ENCODE measurements around the gene TMEM203.
"Not testable (repeated sequence)": the region's sequence is repeated elsewhere in the genome, so short reads cannot be mapped to it uniquely, and the experiment has no call there.

The TMEM203 gene

DNA sequence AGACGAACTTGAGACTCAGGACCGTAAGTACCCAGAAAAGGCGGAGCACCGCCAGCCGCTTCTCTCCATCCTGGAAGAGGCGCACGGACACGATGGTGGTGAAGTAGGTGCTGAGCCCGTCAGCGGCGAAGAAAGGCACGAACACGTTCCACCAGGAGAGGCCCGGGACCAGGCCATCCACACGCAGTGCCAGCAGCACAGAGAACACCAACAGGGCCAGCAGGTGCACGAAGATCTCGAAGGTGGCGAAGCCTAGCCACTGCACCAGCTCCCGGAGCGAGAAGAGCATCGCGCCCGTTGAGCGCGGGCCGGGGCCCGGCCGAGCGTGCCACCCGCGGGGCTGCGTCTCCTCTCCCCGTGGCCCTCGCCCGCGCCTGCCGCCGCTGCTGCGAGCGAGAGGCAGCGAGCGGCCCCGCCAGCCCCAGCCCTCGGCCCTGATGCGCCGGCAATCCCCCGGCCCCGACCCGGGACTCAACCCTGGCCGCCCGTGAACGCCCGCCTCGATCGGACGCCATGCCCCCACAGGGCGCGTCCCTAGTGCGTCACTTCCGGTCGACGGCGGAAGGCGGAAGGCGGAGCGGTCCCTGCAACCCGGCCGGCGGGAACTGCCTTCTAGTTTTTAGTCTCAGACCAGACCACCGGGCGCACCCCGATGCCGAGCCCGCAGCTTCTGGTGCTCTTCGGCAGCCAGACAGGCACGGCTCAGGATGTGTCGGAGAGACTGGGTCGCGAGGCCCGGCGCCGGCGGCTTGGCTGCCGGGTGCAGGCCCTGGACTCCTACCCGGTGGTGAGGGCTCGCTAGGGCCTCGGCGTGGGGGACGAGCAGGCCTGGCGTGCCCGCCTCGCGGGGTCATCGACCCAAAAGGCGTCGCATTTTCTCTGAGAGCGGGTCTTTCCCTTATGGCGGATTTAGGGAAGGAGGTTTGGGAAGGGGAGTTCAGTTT is at the start of gene TMEM203, which contains the start of gene NDOR1:
TSS of gene TMEM203 (minus strand) at position 523 of the 944 bp plus-strand sequence. CDS start at position 289, 234 bp downstream.
TSS of gene NDOR1 (plus strand) at position 575 of the 944 bp plus-strand sequence. CDS start at position 653, 78 bp downstream.
- DNase-seq (ENCODE audit: low spot score) = peak; percentile 95

DNA sequence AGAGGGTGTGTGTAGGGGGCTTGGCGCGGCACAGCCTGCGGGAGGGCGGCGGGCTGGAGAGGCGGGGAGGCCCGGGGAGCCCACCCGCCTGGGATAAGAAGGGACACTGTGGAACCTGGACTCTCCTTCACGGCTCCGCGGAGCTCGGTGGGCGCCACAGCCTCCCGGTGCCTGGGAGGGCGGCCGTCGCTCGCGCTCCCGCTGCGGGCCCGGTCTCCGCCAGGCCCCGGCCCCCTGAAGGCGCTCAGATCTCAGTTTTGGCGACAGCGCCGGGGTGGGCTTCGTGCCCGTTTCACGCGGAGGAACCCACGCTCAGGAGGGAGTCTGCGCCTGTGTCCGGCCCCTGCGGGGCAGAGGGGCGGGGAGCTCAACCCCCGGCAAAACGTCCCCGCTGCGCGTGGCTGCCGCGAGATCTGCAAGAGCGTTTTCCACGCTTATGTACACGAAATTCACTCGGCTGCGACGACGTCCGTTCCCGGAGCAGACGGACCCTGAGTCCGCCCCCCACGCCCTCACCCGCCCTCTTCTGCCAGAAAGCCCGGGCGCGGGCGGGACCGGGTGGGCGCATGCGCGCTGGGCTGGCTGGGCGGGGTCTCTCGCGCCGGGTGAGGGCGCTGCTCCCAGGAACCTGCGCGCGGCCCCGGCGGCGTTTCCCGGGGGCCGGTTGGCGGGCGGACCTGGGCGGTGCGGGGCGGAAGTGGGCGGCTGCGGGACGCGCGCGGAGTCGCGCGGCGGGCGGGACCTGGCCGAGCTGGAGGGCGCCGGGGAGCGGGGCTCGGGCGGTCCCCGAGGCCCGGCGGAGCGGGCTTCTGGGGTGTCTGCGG is 49.4 kb upstream of the TMEM203 start, which contains the start of gene NELFB:
TSS of gene NELFB (plus strand) at position 704 of the 824 bp plus-strand sequence.
- DNase-seq (ENCODE audit: low spot score) = peak; percentile 100

GRCh38 chr9:137253717-137254623 is 48.5 kb upstream of the TMEM203 start:
- DNase-seq (ENCODE audit: low spot score) = no peak

DNA sequence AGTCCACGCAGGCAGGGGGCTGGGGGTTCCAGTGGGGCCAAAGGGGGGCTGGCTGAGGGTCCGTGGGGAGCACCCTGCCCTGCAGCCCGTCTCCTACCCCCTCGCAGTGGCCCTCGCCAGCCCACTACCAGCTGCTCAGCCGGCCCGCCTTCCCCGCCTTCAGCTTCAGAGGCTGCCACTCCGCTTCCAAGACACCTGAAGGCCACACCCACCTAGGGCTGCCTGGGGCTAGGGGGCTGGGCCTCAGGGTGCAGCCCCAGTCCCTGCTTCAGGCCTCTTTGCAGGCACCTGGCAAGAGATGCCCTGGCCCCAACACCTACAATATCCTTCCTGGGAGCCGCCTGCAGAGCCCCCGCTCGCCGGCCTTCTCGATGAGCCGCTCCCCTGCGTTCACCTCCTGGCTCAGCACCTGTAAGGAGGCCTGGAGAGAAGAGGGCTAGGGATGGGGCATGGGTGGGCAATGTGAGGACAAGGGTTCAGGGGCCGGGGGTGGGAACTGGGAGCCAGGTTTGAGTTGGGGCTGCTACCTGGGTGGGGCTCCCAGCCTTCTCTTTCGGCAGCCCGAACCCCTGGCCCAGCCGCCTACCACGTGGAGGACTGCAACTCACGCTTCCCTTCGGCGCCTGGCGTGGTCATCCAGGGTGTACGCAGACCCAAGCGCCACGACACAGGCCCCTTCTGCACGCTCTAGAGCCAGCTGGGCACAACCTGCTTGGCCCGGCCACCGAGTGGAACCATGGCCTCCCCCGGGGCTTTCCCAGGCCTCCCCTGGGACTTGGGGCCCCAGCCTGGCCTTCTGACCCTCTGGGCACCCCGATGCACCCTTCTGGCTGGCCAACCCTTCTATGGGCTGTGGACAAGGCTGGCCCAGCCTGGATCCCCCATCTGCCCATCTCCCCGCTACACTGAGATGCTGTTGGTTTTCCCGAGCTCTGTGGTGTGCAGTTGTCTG is 47.4 kb upstream of the TMEM203 start:
- no peak for DNase-seq (ENCODE audit: low spot score)

- no peak for DNase-seq (ENCODE audit: low spot score)
Measured at GRCh38 chr9:137251490-137252268, 46.2 kb upstream of the TMEM203 start.

DNA sequence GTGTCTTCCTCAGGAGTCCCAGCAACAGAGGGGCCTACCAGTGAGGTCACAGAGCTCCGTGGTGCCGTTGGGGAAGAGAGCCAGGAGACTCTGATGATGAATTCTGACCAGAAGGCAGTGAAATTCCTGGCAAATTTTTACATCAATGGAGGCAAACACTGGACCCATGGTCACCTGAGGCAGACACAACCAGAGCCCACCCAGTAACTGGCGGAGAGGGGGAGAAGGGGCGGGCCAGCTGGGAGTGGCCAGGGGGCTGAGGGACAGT is 45.7 kb upstream of the TMEM203 start, which contains the start of gene STPG3:
TSS of gene STPG3 (plus strand) at position 93 of the 268 bp plus-strand sequence. CDS start at position 94, 1 bp downstream.
- no peak for DNase-seq (ENCODE audit: low spot score)

GRCh38 chr9:137250329-137251193 is 45.1 kb upstream of the TMEM203 start:
- no peak for DNase-seq (ENCODE audit: low spot score)

- DNase-seq (ENCODE audit: low spot score) = no peak
Measured at GRCh38 chr9:137247916-137248175, 42.4 kb upstream of the TMEM203 start.

- no peak for DNase-seq (ENCODE audit: low spot score)
Measured at GRCh38 chr9:137247135-137247915, 41.9 kb upstream of the TMEM203 start.

DNA sequence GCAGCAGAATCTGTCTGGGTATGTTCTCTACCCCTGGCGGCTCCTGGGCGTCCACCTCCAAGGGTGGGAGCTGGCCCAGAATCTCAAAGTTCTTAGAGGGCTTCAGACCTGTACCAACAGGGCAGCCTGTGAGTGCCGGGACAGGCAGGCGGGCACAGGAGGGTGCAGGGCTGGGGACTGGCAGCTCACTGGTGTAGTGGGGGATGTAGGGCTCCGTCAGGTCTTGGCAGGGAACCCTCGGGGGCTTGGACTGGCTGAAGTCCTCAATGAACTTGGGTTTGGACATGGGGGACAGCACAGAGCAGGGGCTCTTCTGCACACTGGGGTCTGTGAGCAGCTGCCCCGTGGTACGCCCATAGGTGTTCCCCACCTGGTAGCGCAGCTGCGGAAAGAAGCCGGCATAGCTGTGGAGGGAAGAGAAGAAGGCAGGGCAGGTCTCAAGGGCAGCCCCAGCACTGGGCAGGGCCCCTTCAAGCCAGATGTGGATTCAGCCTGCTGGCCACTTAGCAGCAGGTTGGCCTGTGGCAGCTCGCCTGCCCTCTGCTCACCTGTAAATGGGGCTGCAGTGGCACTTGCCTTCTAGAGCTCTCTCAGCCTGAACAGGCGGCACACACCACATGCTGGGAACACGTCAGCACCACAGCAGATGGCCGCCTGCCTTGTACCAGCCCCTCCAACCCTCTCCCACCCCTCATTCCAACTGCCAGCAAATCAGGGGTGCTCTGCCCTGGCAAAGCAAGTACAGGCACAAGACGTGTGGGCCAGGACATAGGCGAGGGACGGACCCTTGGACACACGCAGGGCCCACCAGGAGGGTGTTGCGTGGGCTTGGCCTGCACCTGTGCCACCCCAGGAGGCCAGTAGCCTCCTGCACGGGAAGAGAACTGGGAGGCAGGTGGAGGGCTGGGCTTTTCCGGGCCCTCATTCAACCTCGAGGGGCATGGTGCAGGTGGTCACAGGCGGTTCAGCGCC is 40.3 kb upstream of the TMEM203 start:
- no peak for DNase-seq (ENCODE audit: low spot score)

GRCh38 chr9:137244486-137245449 is 39.3 kb upstream of the TMEM203 start:
- DNase-seq (ENCODE audit: low spot score) = no peak

DNA sequence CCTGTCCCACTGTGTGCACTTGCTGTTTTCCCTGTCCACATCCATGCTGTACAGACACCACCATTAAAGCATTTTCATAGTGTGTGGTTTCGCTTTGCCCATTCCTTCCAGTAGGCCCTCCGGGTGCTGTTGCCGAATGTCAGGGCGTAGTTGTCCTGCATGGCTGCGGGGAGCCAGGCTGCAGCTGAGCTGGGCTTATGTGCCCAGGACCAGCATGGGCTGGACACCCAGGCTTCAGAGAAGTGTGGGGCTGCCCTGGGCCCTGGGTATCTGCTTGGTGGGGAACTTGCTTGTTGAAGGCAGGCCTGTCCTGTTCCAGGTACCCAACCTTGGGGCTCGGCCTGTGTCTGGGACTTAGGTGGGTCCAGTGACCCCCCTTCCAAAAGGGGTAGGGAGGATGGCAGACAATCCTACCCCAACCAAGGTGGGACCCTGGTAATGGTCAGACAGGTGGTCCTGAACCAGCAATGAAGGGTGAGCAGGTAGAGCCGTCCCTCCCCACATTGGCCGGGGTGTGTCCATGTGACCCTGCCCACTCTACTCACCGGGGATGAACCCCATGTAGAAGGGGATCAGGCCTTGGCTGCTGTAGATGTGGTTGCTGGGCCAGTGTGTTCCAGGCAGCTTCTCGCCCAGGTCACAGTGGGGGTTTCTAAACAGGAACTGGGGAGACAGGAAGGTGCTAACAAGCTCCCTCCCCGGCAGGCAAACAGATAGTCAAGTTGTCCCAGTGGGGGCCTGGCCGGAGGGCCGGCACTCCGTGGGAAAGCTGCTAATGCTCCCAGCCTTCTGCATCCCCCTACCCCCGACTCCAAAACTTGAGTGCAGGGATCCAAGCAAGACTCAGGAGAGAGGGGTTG is 38.4 kb upstream of the TMEM203 start:
- DNase-seq (ENCODE audit: low spot score) = no peak

DNA sequence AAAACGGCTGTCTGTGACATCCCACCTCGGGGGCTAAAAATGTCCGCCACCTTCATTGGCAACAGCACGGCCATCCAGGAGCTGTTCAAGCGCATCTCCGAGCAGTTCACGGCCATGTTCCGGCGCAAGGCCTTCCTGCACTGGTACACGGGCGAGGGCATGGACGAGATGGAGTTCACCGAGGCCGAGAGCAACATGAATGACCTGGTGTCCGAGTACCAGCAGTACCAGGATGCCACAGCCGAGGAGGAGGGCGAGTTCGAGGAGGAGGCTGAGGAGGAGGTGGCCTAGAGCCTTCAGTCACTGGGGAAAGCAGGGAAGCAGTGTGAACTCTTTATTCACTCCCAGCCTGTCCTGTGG is 37.8 kb upstream of the TMEM203 start:
- DNase-seq (ENCODE audit: low spot score) = not testable (repeated sequence)

- DNase-seq (ENCODE audit: low spot score) = no peak
Measured at GRCh38 chr9:137242269-137243203, 37.1 kb upstream of the TMEM203 start.
